Sigmoid colon (tissue), 3 donors: ENCODE measurements around the gene CAD.

Experiments used
- CTCF ChIP-seq, 4 experiments: fragments of 450-650 bp in 3 of 4; fragments of 200-600 bp in 1 of 4; IDR thresholded peaks; one replicate each; pipeline ENCODE4 v1.5.1; 2016 to 2019; ENCODE audit warnings: antibody characterized with exemption in 4 of 4, mild to moderate bottlenecking in 3 of 4, moderate library complexity in 2 of 4
- POLR2A ChIP-seq, 2 donors: fragments of 450-650 bp; IDR thresholded peaks; one replicate each; pipeline ENCODE4 v1.6.1; 2016; ENCODE audit warnings: antibody characterized with exemption in 2 of 2, mild to moderate bottlenecking in 2 of 2, moderate library complexity in 2 of 2

- no peak for TF ChIP-seq CTCF (IDR thresholded peaks at IDR 0.05)
- TF ChIP-seq POLR2A (IDR thresholded peaks at IDR 0.05), result no peak
These were observed 16.2 kb downstream of the CAD start for GRCh38 chr2:27233341-27233740.
